SHP77 (cell line): ENCODE results near the gene GPC5.

Experiments used
- DNase-seq, 2 experiments: peaks; one replicate each; lab custom pipeline; 2025; lab: John Stamatoyannopoulos, UW

The GPC5 gene

GRCh38 chr13:92365904-92366303 is 967.5 kb downstream of the GPC5 start:
- DNase-seq = no peak

- no peak for DNase-seq
Measured at GRCh38 chr13:92377396-92377795, 979.0 kb downstream of the GPC5 start.

GRCh38 chr13:92379371-92379770 is 981.0 kb downstream of the GPC5 start:
- DNase-seq = no peak

- DNase-seq = no peak
Measured at GRCh38 chr13:92384410-92384809, 986.0 kb downstream of the GPC5 start.

- no peak for DNase-seq
Measured at GRCh38 chr13:92387245-92387644, 988.8 kb downstream of the GPC5 start.

- peak; percentile 99 for DNase-seq
Measured at GRCh38 chr13:92390217-92390616, 991.8 kb downstream of the GPC5 start.

- no peak for DNase-seq
Measured at GRCh38 chr13:92403606-92404005, 1005.2 kb downstream of the GPC5 start.

GRCh38 chr13:92407858-92408257 is 1009.4 kb downstream of the GPC5 start:
- no peak for DNase-seq

GRCh38 chr13:92412481-92412880 is 1014.1 kb downstream of the GPC5 start:
- DNase-seq = no peak

- no peak for DNase-seq
Measured at GRCh38 chr13:92412996-92413395, 1014.6 kb downstream of the GPC5 start.

- DNase-seq = no peak
Measured at GRCh38 chr13:92413452-92413851, 1015.0 kb downstream of the GPC5 start.

GRCh38 chr13:92414851-92415250 is 1016.4 kb downstream of the GPC5 start:
- DNase-seq = no peak

- no peak for DNase-seq
Measured at GRCh38 chr13:92415781-92416180, 1017.4 kb downstream of the GPC5 start.

GRCh38 chr13:92418818-92419412 is 1020.5 kb downstream of the GPC5 start:
- DNase-seq = peak; percentile 23 to 33

GRCh38 chr13:92429231-92429630 is 1030.8 kb downstream of the GPC5 start:
- no peak for DNase-seq

- DNase-seq = no peak
Measured at GRCh38 chr13:92433386-92433785, 1035.0 kb downstream of the GPC5 start.

- DNase-seq = no peak
Measured at GRCh38 chr13:92433963-92434362, 1035.5 kb downstream of the GPC5 start.

- no peak for DNase-seq
Measured at GRCh38 chr13:92436924-92437323, 1038.5 kb downstream of the GPC5 start.

GRCh38 chr13:92444244-92444643 is 1045.8 kb downstream of the GPC5 start:
- no peak for DNase-seq

GRCh38 chr13:92451060-92451459 is 1052.6 kb downstream of the GPC5 start:
- no peak for DNase-seq

GRCh38 chr13:92452840-92453239 is 1054.4 kb downstream of the GPC5 start:
- no peak for DNase-seq

GRCh38 chr13:92459306-92459705 is 1060.9 kb downstream of the GPC5 start:
- peak; percentile 50 to 56 for DNase-seq

GRCh38 chr13:92460479-92460878 is 1062.1 kb downstream of the GPC5 start:
- peak; percentile 38 to 67 for DNase-seq

GRCh38 chr13:92461402-92461801 is 1063.0 kb downstream of the GPC5 start:
- DNase-seq = peak; percentile 51 to 68
